HL-60 (cell line): Measurements from ENCODE around the gene CD109.
"Not testable (repeated sequence)": the region's sequence is repeated elsewhere in the genome, so short reads cannot be mapped to it uniquely, and the experiment has no call there.

ENCODE experiments used
- DNase-seq, 2 experiments: peaks; one replicate each; pipeline ENCODE4 v3.0.0-alpha.2; 2010 to 2020; ENCODE audit warnings: low read depth in 1 of 2, low spot score in 1 of 2
- H3K27ac ChIP-seq: fragments of 250-450 bp; sonication (Bioruptor Pico); replicated peaks from 2 replicates; pipeline ENCODE4 v1.5.1; 2020; ENCODE audit warnings: mild to moderate bottlenecking, moderate library complexity
- H3K27me3 ChIP-seq: fragments of 250-450 bp; sonication (Bioruptor Pico); 2 replicates; pipeline ENCODE4 v1.5.1; 2021; ENCODE audit warnings: mild to moderate bottlenecking, moderate library complexity; ENCODE audit not compliant: insufficient read depth, poor library complexity, severe bottlenecking
- H3K4me3 ChIP-seq: replicated peaks from 2 replicates; pipeline ENCODE4 v1.5.1; 2011; ENCODE audit warnings: mild to moderate bottlenecking, control low read depth, low read length; ENCODE audit not compliant: insufficient read depth
- CTCF ChIP-seq: IDR thresholded peaks from one replicate; pipeline ENCODE4 v1.5.1; 2011; ENCODE audit warnings: low read length, control low read depth, inconsistent platforms; ENCODE audit not compliant: insufficient read depth
- GABPA ChIP-seq: IDR thresholded peaks from 2 replicates; pipeline ENCODE4 v1.6.1; 2012; ENCODE audit warnings: low read depth
- POLR2AphosphoS5 ChIP-seq: IDR thresholded peaks from 2 replicates; pipeline ENCODE4 v1.6.1; 2012; ENCODE audit warnings: low read depth
- REST ChIP-seq: IDR thresholded peaks from 2 replicates; pipeline ENCODE4 v1.6.1; 2012; ENCODE audit warnings: low read depth; ENCODE audit not compliant: insufficient replicate concordance
- SPI1 ChIP-seq: IDR thresholded peaks from 2 replicates; pipeline ENCODE4 v1.6.1; 2012; ENCODE audit warnings: low read depth, mild to moderate bottlenecking, borderline replicate concordance

Gene CD109

GRCh38 chr6:73803562-73804241, 107.7 kb downstream of the CD109 start:
- peak; percentile 36 for TF ChIP-seq CTCF
- TF ChIP-seq SPI1, result no peak
- Histone ChIP-seq H3K4me3 (no peak overlapping the region), H3K27ac (no peak overlapping the region), H3K27me3 (no peaks in the 10 kb centered on the region)
- peak in 1 of 2 experiments; percentile 5 for DNase-seq

GRCh38 chr6:73805221-73805620, 109.2 kb downstream of the CD109 start:
- H3K27ac ChIP-seq, H3K27me3 ChIP-seq, DNase-seq, H3K4me3 ChIP-seq: not testable (repeated sequence)

GRCh38 chr6:73805982-73806381, 110.0 kb downstream of the CD109 start:
- H3K27me3 ChIP-seq, H3K4me3 ChIP-seq, H3K27ac ChIP-seq, DNase-seq: not testable (repeated sequence)

- TF ChIP-seq CTCF (no peak), REST (no peak), POLR2AphosphoS5 (no peak), GABPA (no peak), SPI1 (no peak)
- H3K27ac ChIP-seq, result no peak overlapping the region
These were observed 115.7 kb downstream of the CD109 start for GRCh38 chr6:73811706-73812105.

GRCh38 chr6:73817253-73817652, 121.2 kb downstream of the CD109 start:
- TF ChIP-seq POLR2AphosphoS5 (no peak), SPI1 (no peak), GABPA (no peak), CTCF (no peak), REST (no peak)
- no peak for DNase-seq
- no peak overlapping the region for H3K27ac ChIP-seq
- H3K27me3 ChIP-seq, result no peaks in the 10 kb centered on the region
- no peak overlapping the region for H3K4me3 ChIP-seq

More at GRCh38 chr6:73811706-73812105, 115.7 kb downstream of the CD109 start:
- no peak for DNase-seq
- Histone ChIP-seq H3K4me3 (no peak overlapping the region), H3K27me3 (no peaks in the 10 kb centered on the region)
